Thoracic aorta (tissue), 2 donors: Measurements from ENCODE around the gene SOX5. TPM values are rescaled to one million over a fixed set of nuclear protein-coding genes. Genes with fewer than 3 reads are reported as not detected.

ENCODE experiments used
- ATAC-seq: fragments of 150-250 bp; one replicate; pipeline ENCODE4 v1.8.0; 2017; ENCODE audit warnings: low read depth; ENCODE audit not compliant: insufficient number of reproducible peaks, low FRiP score
- DNase-seq: peaks from one replicate; pipeline ENCODE4 v3.0.0-alpha.2; 2020; ENCODE audit warnings: low spot score
- H3K27ac ChIP-seq, 2 donors: fragments of 200-600 bp; sonication (generic); 1 replicate in 1 of 2; 2 replicates in 1 of 2; pipeline ENCODE4 v1.5.1; 2016; ENCODE audit warnings: mild to moderate bottlenecking in 2 of 2, moderate library complexity in 2 of 2
- H3K27me3 ChIP-seq: fragments of 200-600 bp; sonication (generic); replicated peaks from 2 replicates; pipeline ENCODE4 v1.6.0; 2016; ENCODE audit warnings: mild to moderate bottlenecking; ENCODE audit not compliant: insufficient read depth
- H3K36me3 ChIP-seq: fragments of 200-600 bp; sonication (generic); one replicate; pipeline ENCODE4 v1.5.1; 2016
- H3K4me1 ChIP-seq, 2 donors: fragments of 200-600 bp; sonication (generic); 1 replicate in 1 of 2; 2 replicates in 1 of 2; pipeline versions ENCODE4 v1.5.1 to v1.6.0; 2016; ENCODE audit warnings: low read depth in 2 of 2, mild to moderate bottlenecking in 1 of 2; ENCODE audit not compliant: control insufficient read depth in 1 of 2
- H3K4me3 ChIP-seq: fragments of 200-600 bp; sonication (generic); 2 replicates; pipeline ENCODE4 v1.5.1; 2016; ENCODE audit warnings: mild to moderate bottlenecking
- H3K9me3 ChIP-seq: fragments of 200-600 bp; sonication (generic); 2 replicates; pipeline ENCODE4 v1.5.1; 2016
- total RNA-seq, 2 donors: library from RNA; depleted of rRNA; stranded (reverse); fragments of >200 nt; gene quantifications; one replicate each; pipeline versions ENCODE4 v1.1.0 to v1.2.3, GENCODE V29; 2016
- TF ChIP-seq, protein P1 (sequence below): fragments of 200-600 bp; sonication (generic); IDR thresholded peaks from one replicate; pipeline ENCODE4 v1.5.1; 2019; ENCODE audit warnings: antibody characterized with exemption

Gene SOX5
- total RNA-seq, 2 donors from 2014 or later = 36.8 to 37.0 TPM

DNA sequence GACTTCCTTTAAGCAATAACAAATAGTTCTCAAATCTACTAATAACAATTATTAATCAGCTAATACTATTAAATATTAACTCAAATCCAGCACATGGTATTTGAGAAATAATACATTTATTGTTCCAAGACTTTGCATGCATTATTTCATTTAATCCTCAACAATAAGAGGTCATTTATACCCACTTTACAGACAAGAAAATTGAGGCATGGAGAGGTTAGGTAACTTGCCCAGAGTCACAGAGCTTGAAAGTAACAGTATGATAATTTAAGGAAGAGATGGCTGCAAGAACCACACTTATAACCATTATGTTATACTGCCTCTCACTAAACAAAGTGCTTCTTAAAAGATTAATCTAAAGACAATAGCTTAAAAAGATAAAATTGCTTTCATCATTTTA, 318.9 kb downstream of the SOX5 start:
- TF ChIP-seq, protein P1, sequence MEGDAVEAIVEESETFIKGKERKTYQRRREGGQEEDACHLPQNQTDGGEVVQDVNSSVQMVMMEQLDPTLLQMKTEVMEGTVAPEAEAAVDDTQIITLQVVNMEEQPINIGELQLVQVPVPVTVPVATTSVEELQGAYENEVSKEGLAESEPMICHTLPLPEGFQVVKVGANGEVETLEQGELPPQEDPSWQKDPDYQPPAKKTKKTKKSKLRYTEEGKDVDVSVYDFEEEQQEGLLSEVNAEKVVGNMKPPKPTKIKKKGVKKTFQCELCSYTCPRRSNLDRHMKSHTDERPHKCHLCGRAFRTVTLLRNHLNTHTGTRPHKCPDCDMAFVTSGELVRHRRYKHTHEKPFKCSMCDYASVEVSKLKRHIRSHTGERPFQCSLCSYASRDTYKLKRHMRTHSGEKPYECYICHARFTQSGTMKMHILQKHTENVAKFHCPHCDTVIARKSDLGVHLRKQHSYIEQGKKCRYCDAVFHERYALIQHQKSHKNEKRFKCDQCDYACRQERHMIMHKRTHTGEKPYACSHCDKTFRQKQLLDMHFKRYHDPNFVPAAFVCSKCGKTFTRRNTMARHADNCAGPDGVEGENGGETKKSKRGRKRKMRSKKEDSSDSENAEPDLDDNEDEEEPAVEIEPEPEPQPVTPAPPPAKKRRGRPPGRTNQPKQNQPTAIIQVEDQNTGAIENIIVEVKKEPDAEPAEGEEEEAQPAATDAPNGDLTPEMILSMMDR = no peak
- no peak overlapping the region for H3K4me3 ChIP-seq
- no peaks in the 10 kb centered on the region for H3K27me3 ChIP-seq
- DNase-seq = no peak
- H3K27ac ChIP-seq = no peak overlapping the region
- no peaks in the 10 kb centered on the region for H3K9me3 ChIP-seq
- ATAC-seq = no peak
- no peaks in the 10 kb centered on the region for H3K4me1 ChIP-seq
- no peaks in the 10 kb centered on the region for H3K36me3 ChIP-seq

DNA sequence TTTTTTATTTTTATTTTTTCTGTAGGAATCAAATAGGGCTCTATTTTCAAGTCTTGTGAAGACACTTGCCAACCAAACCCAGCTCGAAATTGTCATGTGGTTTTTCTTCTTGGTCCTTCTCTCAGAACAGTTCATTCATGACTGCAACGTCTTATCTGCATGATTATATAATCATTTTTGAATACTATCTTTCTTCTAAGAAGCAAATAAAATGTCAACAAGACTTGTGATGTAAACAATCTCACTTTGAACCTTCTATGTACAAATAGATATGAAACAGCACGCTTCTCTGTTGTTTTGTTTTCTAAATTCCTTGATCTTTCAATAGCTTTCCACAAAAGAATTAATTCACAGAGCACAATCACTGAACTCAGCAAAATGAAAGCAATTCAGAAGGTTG, 320.7 kb downstream of the SOX5 start:
- Histone ChIP-seq H3K4me1 (no peaks in the 10 kb centered on the region), H3K27me3 (no peaks in the 10 kb centered on the region), H3K27ac (no peak overlapping the region), H3K4me3 (no peak overlapping the region), H3K36me3 (no peaks in the 10 kb centered on the region), H3K9me3 (no peaks in the 10 kb centered on the region)
- DNase-seq = no peak
- TF ChIP-seq, protein P1 = no peak
- ATAC-seq = no peak

DNA sequence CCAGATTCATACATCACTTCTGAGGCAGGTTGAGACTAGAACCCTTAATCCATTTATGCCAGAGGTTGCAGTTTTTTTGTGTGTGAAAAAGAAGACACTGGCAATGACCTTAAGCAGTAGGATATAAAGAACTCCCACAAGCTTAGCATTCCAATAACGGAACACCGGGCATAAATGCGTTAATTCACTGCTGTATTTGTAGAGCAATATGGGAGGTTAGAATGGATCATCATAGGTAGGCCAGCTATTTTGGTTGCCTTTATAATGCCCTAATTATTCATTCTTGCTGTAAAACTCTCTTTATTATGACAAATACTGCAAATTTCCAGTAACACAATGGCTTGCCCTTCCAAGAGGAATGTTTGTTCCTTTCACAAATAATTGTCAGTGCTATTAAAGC, 322.7 kb downstream of the SOX5 start:
- H3K27me3 ChIP-seq = no peaks in the 10 kb centered on the region
- ATAC-seq (no peak), DNase-seq (no peak)
- H3K36me3 ChIP-seq = no peaks in the 10 kb centered on the region
- no peak overlapping the region for H3K4me3 ChIP-seq
- no peaks in the 10 kb centered on the region for H3K4me1 ChIP-seq
- no peaks in the 10 kb centered on the region for H3K9me3 ChIP-seq
- no peak overlapping the region for H3K27ac ChIP-seq
- TF ChIP-seq, protein P1 = no peak

- H3K27ac ChIP-seq = no peak overlapping the region
- H3K27me3 ChIP-seq = no peaks in the 10 kb centered on the region
- no peaks in the 10 kb centered on the region for H3K36me3 ChIP-seq
- DNase-seq (no peak), ATAC-seq (no peak)
- H3K4me1 ChIP-seq = peaks cover 5 to 15% of the 10 kb centered on the region in 2 donors
- H3K9me3 ChIP-seq = no peaks in the 10 kb centered on the region
- TF ChIP-seq, protein P1 = no peak
- H3K4me3 ChIP-seq = no peak overlapping the region
Measured at GRCh38 chr12:23621900-23622299, 327.6 kb downstream of the SOX5 start.

- Histone ChIP-seq H3K9me3 (no peaks in the 10 kb centered on the region), H3K27ac (no peak overlapping the region), H3K27me3 (no peaks in the 10 kb centered on the region), H3K4me1 (peaks cover 5 to 15% of the 10 kb centered on the region in 2 donors), H3K36me3 (no peaks in the 10 kb centered on the region), H3K4me3 (no peak overlapping the region)
- DNase-seq (no peak), ATAC-seq (no peak)
- TF ChIP-seq, protein P1 = no peak
Measured at GRCh38 chr12:23618718-23619117, 330.8 kb downstream of the SOX5 start.
